PC-3 (cell line): Measurements from ENCODE around the gene PITX2.

ENCODE experiments used
- EZH2 ChIP-seq: fragments of 300-600 bp; sonication (generic); IDR thresholded peaks from one replicate; pipeline ENCODE4 v1.6.1; 2017; ENCODE audit warnings: antibody characterized with exemption, mild to moderate bottlenecking, low read length; ENCODE audit not compliant: unreplicated experiment
- EZH2phosphoT487 ChIP-seq: fragments of 300-600 bp; sonication (generic); IDR thresholded peaks from 2 replicates; pipeline ENCODE4 v1.6.1; 2018; ENCODE audit warnings: mild to moderate bottlenecking, antibody characterized with exemption, low read length, borderline replicate concordance
- TF ChIP-seq, protein P1 (sequence below): fragments of 300-600 bp; sonication (generic); conservative IDR thresholded peaks from 2 replicates; pipeline ENCODE4 v1.5.1; 2017; ENCODE audit warnings: antibody characterized with exemption, low read depth, mild to moderate bottlenecking, low read length

- TF ChIP-seq, protein P1, sequence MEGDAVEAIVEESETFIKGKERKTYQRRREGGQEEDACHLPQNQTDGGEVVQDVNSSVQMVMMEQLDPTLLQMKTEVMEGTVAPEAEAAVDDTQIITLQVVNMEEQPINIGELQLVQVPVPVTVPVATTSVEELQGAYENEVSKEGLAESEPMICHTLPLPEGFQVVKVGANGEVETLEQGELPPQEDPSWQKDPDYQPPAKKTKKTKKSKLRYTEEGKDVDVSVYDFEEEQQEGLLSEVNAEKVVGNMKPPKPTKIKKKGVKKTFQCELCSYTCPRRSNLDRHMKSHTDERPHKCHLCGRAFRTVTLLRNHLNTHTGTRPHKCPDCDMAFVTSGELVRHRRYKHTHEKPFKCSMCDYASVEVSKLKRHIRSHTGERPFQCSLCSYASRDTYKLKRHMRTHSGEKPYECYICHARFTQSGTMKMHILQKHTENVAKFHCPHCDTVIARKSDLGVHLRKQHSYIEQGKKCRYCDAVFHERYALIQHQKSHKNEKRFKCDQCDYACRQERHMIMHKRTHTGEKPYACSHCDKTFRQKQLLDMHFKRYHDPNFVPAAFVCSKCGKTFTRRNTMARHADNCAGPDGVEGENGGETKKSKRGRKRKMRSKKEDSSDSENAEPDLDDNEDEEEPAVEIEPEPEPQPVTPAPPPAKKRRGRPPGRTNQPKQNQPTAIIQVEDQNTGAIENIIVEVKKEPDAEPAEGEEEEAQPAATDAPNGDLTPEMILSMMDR = no peak
- no peak for TF ChIP-seq EZH2phosphoT487
- TF ChIP-seq EZH2 = no peak
These were observed 5.0 kb downstream of the PITX2 start for GRCh38 chr4:110617646-110618580.
